Measurements from ENCODE around the gene BCL3.
"Not testable (repeated sequence)": the region's sequence is repeated elsewhere in the genome, so short reads cannot be mapped to it uniquely, and the experiment has no call there.

Gene BCL3
- total RNA-seq, result 17.8 to 39.5 (median 28.5) reads per million in 4 donors

GRCh38 chr19:44748426-44749254 is at the start of gene BCL3:
TSS of gene BCL3 (plus strand) at chr19:44748708. CDS start at chr19:44748791, 83 bp downstream.
- peak; percentile 53 to 84 (median 73) for DNase-seq

GRCh38 chr19:44700547-44700946 is 48.0 kb upstream of the BCL3 start:
- DNase-seq, result no peak

GRCh38 chr19:44701228-44701627 is 47.3 kb upstream of the BCL3 start:
- DNase-seq, result no peak

- DNase-seq, result no peak
Measured at GRCh38 chr19:44702551-44703176, 45.8 kb upstream of the BCL3 start.

- DNase-seq, result no peak
Measured at GRCh38 chr19:44703336-44704078, 45.0 kb upstream of the BCL3 start.

GRCh38 chr19:44704982-44705381 is 43.5 kb upstream of the BCL3 start:
- no peak for DNase-seq

GRCh38 chr19:44705502-44706010 is 43.0 kb upstream of the BCL3 start:
- no peak for DNase-seq

- no peak for DNase-seq
Measured at GRCh38 chr19:44706506-44707236, 41.8 kb upstream of the BCL3 start.

- DNase-seq, result no peak
Measured at GRCh38 chr19:44707794-44708193, 40.7 kb upstream of the BCL3 start.

- no peak for DNase-seq
Measured at GRCh38 chr19:44708940-44709339, 39.6 kb upstream of the BCL3 start.

- not testable (repeated sequence) for DNase-seq
Measured at GRCh38 chr19:44709434-44710266, 38.9 kb upstream of the BCL3 start.

- DNase-seq, result no peak
Measured at GRCh38 chr19:44710483-44710882, 38.0 kb upstream of the BCL3 start.

- no peak for DNase-seq
Measured at GRCh38 chr19:44712864-44713515, 35.5 kb upstream of the BCL3 start.

GRCh38 chr19:44714597-44715169 is 33.8 kb upstream of the BCL3 start:
- DNase-seq, result no peak

- DNase-seq, result no peak
Measured at GRCh38 chr19:44717603-44718002, 30.9 kb upstream of the BCL3 start.

- no peak for DNase-seq
Measured at GRCh38 chr19:44718441-44719261, 29.9 kb upstream of the BCL3 start.

GRCh38 chr19:44719262-44719701 is 29.2 kb upstream of the BCL3 start:
- DNase-seq, result no peak

GRCh38 chr19:44720396-44720795 is 28.1 kb upstream of the BCL3 start:
- DNase-seq, result not testable (repeated sequence)

GRCh38 chr19:44720945-44721344 is 27.6 kb upstream of the BCL3 start:
- no peak for DNase-seq

- not testable (repeated sequence) for DNase-seq
Measured at GRCh38 chr19:44721369-44721768, 27.1 kb upstream of the BCL3 start.

All from T-helper 1 cell (primary cell).